GM12873 (cell line): ENCODE data around the gene BDH1.

Source experiments
- CTCF ChIP-seq: IDR thresholded peaks from 2 replicates; pipeline ENCODE4 v1.5.1; 2012; ENCODE audit warnings: low read depth, mild to moderate bottlenecking, moderate library complexity, low read length, control low read depth; ENCODE audit not compliant: insufficient read depth; ENCODE audit errors: missing control alignments

BDH1 gene

GRCh38 chr3:197522881-197523441 lies 32.8 kb downstream of the BDH1 start:
- TF ChIP-seq CTCF: no peak

GRCh38 chr3:197522183-197522715 lies 33.5 kb downstream of the BDH1 start:
- no peak for TF ChIP-seq CTCF

GRCh38 chr3:197521277-197522182 lies 34.2 kb downstream of the BDH1 start:
- TF ChIP-seq CTCF: no peak

- TF ChIP-seq CTCF: no peak
These were observed 35.2 kb downstream of the BDH1 start for GRCh38 chr3:197520311-197521276.

GRCh38 chr3:197519801-197520211 lies 36.0 kb downstream of the BDH1 start:
- TF ChIP-seq CTCF: no peak

GRCh38 chr3:197518881-197519421 lies 36.8 kb downstream of the BDH1 start:
- no peak for TF ChIP-seq CTCF
